T-helper 1 cell (primary cell): ENCODE data around the gene TCN1.

Experiments
- DNase-seq, 5 donors: peaks; one replicate each; pipeline ENCODE4 v3.0.0-alpha.2; 2012 to 2020

TCN1 gene

GRCh38 chr11:59807047-59807610 is 59.2 kb downstream of the TCN1 start:
- DNase-seq: no peak

GRCh38 chr11:59804061-59804460 is 62.2 kb downstream of the TCN1 start:
- no peak for DNase-seq
